NCI-H345 treated with DMSO at 0.1 percent for 48 hours (cell line): ENCODE results near the gene SRP9.
"Not testable (repeated sequence)": the region's sequence is repeated elsewhere in the genome, so short reads cannot be mapped to it uniquely, and the experiment has no call there.

ENCODE experiments used
- DNase-seq: peaks from one replicate; lab custom pipeline; 2025; ENCODE audit not compliant: unreplicated experiment; lab: John Stamatoyannopoulos, UW

Gene SRP9

DNA sequence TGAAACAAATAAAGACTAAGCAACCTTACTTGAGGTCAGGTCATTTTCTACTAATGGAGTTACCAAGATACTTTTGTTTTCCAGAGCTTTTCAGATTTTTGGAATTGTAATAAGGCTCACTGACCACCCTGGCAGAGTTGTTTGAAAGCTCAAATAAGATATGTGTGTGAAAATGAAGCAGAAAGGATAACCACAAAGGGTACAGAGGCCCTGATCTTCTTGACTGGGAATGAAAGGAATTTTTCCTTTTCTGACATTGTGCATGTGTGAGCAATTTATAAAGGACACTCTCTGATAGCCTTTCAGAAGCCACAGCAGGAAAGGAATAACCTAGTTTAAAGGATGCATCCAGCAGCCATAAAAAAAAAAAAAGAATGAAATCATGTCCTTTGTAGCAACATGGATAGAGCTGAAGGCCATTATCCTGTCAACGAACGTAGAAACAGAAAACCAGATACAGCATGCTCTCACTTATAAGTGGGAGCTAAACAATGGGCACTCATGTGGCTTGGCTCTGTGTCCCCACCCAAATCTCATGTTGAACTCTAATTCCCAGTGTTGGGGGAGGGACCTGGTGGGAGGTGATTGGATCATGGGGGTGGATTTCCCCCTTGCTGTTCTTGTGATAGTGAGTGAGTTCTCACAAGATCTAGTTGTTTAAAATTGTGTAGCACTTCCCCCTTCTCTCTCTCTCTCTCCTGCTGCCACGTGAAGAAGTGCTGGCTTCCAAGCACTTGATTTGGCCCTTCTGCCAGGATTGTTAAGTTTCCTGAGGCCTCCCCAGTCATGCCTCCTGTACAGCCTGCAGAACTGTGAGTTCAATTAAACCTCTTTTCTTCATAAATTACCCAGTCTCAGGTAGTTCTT is 3.1 kb upstream of the SRP9 start:
- no peak for DNase-seq

DNA sequence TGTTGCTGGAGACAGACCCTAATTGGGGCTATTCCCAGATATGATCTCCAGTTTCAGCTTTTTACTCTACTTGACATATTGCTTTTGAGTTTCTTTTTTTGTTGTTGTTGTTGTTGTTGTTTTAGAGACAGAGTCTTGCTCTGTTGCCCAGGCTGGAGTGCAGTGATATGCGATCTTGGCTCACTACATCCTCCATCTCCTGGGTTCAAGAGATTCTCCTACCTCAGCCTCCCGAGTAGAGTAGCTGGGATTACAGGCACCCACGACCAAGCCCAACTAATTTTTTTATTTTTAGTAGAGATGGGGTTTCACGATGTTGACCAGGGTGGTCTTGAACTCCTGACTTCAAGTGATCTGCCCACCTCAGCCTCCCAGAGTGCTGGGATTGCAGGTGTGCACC is 1.3 kb upstream of the SRP9 start:
- no peak for DNase-seq

DNA sequence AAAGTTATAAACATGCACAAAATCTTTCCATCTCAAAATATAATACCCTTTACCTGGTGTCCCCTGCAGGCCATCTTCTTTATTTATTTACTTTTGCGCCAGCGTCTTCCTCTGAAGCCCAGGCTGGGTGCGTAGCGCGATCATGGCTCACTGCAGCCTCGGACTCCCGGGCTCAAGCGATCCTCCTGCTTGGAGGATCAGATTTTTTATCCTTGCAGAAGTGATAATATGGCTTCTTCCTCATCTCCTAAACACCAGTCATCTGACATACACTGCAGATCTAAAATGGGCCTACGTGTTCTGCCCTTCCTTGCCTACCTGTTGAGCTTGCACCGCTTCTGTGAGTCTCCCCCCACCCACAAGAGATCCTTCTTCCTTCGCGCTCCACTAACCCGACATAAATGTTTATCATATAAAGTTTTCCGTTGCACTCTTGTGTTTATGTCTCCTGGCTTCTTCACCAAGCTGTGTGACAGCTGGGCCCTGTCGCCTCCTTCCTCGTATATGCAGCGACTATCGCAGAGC is 506 bp upstream of the SRP9 start:
- DNase-seq = peak; percentile 84

DNA sequence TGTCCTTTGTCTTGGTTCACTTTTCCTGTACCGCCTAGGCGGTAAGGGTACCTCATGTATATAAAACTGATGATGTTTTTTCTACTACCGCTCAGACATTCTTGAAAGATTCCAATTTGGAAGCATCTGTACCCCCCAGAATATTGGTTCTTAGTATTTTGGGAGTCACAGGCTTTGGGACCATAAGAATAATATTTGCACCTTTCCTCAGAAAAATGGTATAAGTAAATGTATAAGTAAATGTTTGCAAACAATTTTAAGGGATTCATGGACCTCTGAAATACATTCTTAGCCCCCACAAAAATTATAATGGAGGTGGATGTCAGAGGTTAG is 677 bp downstream of the SRP9 start:
- no peak for DNase-seq

DNA sequence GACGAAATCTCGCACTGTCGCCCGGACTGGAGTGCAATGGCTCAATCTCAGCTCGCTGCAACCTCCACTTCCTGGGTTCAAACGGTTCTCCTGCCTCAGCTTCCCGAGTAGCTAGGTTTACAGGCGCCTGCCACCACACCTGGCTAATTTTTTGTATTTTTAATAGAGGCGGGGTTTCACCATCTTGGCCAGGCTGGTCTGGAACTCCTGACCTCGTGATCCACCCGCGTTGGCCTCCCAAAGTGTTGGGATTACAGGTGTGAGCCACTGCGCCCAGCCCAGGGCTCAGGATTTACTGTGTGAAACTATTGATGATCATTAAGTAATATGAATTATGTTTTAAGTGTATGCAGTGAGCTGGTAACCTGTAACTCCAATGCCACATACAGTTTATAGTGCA is 1.5 kb downstream of the SRP9 start:
- DNase-seq = not testable (repeated sequence)

DNA sequence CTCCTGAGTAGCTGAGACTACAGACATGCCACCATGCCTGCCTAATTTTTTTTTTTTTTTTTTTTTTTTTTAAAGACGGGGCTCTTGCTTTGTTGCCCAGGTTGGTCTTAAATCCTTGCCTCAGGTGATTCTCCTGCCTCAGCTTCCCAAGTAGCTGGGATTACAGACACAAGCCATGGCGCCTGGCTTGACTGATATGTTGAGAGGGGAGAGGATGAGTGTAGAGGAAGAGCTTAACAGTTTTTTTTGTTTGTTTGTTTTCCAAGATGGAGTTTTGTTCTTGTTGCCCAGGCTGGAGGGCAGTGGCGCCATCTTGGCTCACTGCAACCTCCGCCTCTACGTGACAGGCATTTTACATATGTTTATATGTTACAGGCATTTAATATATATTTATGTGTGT is 2.5 kb downstream of the SRP9 start:
- DNase-seq = no peak

DNA sequence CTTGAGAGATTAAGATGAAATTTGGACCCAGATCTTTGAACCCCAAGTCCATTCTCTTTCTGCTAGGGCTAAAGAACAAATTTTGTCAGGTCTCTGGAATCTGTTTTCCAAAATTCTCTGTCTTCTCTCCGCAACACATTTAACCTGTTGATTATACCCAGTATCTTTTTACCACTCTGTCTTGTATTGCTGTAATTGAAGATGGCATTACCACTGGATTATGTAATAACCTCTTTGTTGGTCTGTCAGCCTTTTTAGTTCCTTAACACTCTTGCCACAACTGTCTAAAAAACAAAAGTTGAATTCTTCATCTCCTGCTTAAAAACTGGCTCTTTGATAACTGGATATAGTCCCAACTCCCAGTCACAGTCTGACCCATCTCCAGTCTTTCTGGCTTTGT is 3.0 kb downstream of the SRP9 start:
- no peak for DNase-seq

DNA sequence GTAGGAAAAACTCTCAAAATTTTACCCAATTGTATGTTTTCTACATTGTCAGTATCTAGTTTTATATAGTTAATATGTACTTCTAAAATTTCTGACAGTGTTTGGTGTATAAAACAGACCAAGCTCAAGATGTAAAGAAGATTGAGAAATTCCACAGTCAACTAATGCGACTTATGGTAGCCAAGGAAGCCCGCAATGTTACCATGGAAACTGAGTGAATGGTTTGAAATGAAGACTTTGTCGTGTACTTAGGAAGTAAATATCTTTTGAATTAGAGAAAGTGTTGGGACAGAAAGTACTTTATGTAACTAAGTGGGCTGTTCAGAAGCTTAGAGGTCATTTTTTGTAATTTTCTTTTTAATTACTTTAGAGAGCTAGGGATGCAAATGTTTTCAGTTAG is 11.5 kb downstream of the SRP9 start:
- not testable (repeated sequence) for DNase-seq

DNA sequence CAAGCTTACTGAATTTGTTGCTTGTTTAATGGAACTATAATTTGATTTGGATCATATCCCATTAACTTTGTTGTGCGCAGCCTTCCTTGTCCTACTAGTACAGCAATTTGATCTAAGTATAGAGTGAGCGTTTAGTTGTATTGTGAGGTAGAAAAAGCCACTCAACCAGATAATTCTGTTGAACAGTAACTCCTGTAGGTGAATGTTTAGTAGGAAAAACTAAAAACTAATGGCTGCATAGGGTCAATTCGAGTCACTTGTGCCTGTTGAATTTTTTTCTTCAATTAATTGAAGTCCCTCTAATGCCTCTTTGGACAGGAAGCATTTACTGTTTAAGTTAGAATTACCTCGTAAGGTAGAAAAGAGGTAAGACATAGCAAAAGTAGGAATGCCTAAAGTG is 17.3 kb downstream of the SRP9 start:
- DNase-seq = no peak

DNA sequence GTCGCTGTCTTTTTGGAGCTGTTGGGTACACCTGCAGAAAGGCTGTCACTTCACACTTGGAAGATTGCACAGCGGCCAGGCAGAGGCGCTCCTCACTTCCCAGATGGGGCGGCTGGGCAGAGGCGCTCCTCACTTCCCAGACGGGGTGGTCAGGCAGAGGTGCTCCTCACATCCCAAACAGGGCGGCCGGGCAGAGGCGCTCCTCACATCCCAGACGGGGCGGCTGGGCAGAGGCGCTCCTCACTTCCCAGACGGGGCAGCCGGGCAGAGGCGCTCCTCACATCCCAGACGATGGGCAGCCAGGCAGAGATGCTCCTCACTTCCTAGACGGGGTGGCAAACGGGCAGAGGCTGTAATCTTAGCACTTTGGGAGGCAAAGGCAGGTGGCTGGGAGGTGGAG is 18.5 kb downstream of the SRP9 start:
- DNase-seq = not testable (repeated sequence)

DNA sequence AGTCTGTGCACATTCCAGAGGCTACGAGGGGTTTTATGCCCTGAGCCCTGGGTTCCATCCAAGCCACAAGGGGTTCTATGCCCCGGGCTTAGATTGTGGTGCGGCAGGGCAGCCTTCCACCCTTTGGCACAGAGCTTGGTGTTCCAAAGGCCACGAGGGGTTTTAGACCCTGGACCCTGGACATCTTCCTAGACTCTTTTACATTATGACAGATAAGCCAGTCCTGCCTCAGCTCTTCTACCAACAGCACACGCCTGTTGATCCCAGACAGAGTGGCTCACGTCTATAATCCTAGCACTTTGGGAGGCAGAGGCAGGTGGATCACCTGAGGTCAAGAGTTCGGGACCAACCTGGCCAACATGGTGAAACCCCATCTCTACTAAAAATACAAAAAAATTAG is 23.5 kb downstream of the SRP9 start:
- DNase-seq = not testable (repeated sequence)

DNA sequence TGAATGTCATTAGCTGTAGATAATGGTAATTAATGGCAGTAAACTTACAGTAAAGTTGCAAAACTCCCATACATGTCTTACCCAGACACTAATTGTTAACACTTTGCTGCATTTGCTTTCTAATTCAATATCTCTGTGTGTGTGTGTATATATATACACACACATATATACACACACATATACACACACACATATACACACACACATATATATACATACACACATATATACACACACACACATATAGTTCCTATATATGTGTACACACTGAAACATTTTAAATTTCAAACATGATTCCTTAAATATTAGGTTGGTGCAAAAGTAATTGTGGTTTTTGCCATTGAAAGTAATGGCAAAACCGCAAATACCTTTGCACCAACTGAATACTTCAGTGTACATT is 28.6 kb downstream of the SRP9 start:
- DNase-seq = no peak

DNA sequence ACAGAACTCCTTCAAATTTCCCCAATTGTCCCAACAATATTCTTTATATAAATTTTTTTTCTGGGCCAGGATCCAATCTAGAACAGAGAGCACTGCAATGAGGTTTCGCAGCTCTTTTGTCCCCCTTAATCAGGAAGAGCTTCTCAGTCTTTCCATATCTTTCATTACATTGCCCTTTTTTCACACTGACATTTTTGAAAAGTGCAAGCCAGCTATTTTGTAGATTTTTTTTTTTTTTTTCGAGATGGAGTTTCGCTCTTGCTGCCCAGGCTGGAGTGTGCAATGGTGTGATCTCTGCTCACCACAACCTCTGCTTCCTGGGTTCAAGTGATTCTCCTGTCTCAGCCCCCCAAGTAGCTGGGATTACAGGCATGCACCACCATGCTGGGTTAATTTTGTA is 29.1 kb downstream of the SRP9 start:
- not testable (repeated sequence) for DNase-seq

DNA sequence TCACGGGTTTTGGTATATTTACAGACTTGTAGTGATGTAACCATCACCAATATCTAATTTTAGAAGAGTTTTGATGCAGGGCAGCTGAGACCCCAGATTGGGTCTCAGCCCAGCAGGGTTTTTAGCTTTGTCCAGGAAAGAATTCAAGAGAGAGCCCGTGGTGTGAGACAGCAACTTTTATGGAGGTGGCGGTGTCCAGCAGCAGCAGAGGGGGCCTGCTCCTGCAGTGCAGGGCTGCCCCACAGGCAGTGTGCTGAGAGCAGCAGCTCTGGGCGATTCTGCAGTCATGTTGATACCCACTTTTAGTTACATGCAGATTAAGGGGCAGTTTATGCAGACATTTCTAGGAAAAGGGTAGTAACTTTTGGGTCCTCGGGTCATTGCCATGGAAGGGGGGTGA is 30.5 kb downstream of the SRP9 start:
- no peak for DNase-seq

DNA sequence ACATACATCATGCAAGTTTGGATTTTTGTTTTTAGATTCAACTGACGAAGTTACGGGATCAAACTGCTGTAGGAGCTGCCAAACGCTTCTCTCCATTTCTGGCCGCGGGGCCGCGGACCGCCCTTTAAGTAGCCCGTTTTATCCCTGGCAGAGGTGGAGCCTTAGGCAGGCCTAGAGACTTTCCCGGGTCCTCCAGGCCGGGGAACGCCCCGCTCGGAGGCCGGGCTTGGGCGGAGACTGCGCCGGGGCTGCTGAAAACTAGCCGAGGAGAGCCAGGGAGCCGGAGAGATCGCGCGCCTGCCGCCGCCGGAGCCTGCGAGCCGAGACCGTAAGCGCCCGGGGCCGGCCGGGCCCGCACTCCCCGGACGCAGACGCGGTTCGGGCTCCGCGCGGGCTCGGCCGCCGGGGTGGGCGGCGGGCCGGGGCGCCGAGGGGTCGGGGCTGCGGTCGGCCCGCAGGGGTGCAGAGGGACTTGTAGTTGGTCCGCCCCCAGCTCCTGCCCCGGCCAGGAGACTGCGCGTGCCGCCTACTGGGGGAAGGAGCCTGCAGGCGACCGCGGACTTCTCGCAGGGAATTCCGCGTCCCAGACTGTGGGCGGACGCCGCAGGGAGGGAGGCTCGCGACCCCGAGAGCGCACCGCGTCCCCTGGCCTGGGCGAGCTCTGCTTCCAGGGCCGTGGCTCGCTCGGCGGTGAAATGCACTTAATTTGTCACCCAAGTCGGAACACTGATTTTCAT is 32.4 kb downstream of the SRP9 start, which contains the start of gene EPHX1:
Gene EPHX1 (plus strand): TSS at position 283 of the 737 bp plus-strand sequence. CDS start 18,606 bp downstream, outside the sequence.
- peak; percentile 82 for DNase-seq

DNA sequence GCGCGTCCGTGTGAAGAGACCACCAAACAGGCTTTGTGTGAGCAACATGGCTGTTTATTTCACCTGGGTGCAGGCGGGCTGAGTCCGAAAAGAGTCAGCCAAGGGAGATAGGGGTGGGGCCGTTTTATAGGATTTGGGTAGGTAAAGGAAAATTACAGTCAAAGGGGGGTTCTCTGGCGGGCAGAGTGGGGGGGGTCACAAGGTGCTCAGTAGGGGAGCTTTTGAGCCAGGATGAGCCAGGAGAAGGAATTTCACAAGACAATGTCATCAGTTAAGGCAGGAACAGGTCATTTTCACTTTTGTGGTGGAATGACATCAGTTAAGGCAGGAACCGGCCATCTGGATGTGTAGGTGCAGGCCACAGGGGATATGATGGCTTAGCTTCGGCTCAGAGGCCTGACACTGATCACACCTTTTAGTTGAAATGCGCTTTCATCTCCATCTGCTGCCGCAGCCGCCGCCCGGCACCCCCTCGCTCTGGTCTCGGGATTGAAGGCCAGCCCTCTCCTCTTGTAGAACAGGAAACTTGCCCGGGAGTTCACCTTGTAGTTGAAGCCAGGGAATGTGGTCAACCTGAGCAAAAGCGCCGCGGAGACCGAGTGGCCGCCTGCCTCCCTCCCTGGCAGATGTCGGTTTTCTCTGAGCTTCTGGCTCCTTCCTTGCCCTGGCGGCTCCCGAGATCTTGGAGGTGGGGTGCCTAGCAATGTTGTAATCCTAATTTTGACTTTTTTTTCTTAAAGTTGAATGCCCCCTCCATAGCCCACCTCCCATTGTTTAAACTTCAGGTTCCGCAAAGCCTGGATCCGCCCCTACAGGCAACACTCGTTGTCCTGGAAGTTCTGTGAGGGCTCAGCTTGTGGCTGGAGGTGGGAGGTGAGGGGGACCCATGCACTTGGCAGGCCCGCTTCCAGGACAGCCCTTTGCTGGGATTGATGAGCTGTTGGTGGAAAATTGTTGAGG is 33.2 kb downstream of the SRP9 start:
- not testable (repeated sequence) for DNase-seq

DNA sequence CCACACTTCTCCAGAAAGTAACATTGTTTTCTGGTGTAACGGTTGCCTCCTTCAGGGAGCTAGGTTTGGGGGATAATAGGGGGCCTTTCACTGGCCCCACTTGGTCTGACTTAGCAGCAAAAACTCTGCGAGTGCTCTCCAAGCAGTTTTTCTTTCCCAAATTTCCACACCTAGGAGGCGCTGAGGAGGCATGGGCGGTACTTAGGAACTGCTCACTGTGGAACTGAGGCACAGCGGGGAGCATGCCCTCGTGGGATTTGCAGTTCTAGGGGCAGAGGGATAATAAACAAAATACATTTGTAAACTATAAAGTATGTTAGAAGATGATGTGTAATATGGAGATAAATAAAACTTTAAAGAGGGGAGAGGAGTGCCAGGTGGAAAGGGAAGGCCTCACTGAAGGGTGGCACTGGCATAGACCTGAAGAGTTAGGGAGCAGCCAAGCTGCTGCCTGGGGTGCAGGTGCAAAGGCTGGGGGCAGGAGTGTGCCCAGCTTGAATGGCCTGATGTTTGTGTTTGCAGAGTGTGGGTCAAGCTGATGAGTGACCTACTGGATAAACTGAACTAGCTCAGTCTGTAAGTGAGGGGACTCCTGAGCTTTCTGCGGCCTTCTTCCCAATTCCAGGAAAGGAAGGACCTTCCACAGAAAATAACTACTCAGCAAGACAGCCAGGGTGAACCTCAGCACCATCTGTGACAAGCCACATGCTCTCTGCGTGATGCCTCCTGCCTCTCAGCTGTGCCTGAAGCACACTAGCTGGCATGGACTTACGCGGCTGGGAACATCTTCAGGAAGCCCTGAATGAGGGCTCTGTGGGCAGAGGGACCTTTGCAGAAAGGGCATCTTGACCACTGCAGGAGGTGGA is 34.2 kb downstream of the SRP9 start:
- DNase-seq = no peak

DNA sequence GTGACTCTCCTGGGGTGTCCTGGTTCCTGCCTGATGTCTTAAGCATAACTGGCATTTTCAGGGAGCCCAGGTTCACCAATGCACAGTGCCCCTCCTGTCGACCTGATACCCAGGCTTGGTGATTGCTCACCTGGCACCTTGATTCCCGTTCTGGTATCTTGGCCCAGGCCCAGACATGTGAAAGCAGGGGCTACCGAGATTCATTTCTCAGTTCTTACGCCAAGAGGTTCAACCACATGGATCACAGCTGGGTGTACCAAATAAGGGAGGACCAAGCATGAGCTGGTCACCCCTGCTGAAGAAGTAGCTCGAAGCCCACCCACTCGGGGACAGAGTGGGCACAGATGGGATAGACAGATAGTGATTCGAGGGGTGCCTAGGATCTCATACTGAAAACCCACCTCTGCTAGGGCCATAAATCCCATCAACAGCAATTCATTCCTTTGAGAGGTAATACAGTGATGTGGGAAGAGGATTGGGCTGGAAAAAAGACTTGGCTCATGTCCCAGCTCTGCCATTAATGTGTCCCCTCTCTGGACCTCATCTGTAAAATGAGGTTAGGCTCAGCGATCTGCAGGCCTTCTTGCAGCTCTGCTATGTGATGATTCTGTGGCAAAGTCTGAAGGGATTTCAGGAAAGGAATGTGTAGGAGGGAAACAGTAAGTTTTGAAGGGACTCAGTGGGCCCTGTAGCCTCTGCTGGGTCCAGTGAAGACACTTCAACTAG is 35.0 kb downstream of the SRP9 start:
- no peak for DNase-seq

DNA sequence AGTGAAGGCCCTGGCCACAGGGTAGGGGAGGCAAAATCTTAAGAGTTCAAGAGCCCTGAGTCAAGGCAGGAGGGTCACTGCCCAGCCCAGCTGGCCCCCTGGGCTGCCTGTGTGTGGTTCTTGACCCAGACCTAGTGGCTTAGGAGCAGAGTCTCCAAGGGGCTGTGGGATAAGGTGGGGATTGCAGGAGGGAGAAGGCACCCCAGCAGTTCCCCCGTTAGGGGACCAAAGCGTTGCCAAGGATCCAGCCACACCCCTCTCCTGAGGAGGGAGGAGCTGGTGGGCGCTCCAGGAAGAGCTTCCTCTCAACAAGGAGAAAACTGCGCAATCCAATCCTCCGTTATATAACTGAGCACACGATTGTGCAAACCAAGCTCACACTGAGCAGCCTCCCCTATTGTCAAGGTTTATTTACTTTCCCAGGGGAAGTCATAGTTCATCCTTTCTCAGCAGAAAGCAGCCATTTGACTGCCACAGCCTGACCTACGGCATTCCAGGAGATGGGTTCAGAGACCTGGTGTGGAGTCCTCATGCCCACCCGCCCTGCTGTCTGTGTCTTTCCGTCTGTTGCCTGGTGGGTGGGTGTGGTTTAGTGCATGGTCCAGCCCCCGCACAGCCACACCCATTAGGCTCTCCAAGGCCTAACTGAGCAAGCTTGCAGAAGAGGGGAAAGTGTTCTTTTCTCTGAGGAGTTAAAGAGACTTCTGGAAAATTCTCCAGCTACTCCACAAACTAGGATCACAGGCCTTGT is 35.8 kb downstream of the SRP9 start:
- DNase-seq = peak; percentile 46
